Esophagus muscularis mucosa (tissue), 4 donors: ENCODE results near the gene CD22. TPM values are rescaled to one million over a fixed set of nuclear protein-coding genes. Genes with fewer than 3 reads are reported as not detected.

Experiments used
- DNase-seq: peaks from one replicate; pipeline ENCODE4 v3.0.0-alpha.2; 2017; ENCODE audit errors: extremely low spot score
- H3K27ac ChIP-seq, 4 donors: fragments of 200-600 bp; sonication (generic); replicated peaks in 1 of 4; 1 replicate in 3 of 4; 2 replicates in 1 of 4; pipeline ENCODE4 v1.5.1; 2016 to 2019; ENCODE audit warnings: mild to moderate bottlenecking in 1 of 4
- H3K27me3 ChIP-seq, 4 donors: fragments of 200-600 bp; sonication (generic); one replicate each; pipeline versions ENCODE4 v1.5.1 to v1.6.0; 2016 to 2019
- H3K36me3 ChIP-seq, 4 donors: fragments of 200-600 bp; sonication (generic); one replicate each; pipeline ENCODE4 v1.5.1; 2016 to 2019
- H3K4me1 ChIP-seq, 4 donors: fragments of 200-600 bp; sonication (generic); one replicate each; pipeline ENCODE4 v1.5.1; 2016 to 2019
- H3K4me3 ChIP-seq, 4 donors: fragments of 200-600 bp; sonication (generic); 1 replicate in 2 of 4; 2 replicates in 2 of 4; pipeline ENCODE4 v1.5.1; 2016 to 2019; ENCODE audit warnings: mild to moderate bottlenecking in 4 of 4, moderate library complexity in 1 of 4
- H3K9me3 ChIP-seq, 4 donors: fragments of 200-600 bp; sonication (generic); 1 replicate in 3 of 4; 2 replicates in 1 of 4; pipeline ENCODE4 v1.5.1; 2016 to 2019
- EP300 ChIP-seq: sonication (generic); formaldehyde crosslinking; IDR thresholded peaks from one replicate; pipeline ENCODE4 v1.6.1; 2017; ENCODE audit warnings: antibody characterized with exemption
- POLR2A ChIP-seq: fragments of 450-650 bp; IDR thresholded peaks from one replicate; pipeline ENCODE4 v1.6.1; 2017; ENCODE audit warnings: antibody characterized with exemption, moderate library complexity, mild to moderate bottlenecking, low read depth
- POLR2AphosphoS5 ChIP-seq, 2 donors: sonication (generic); formaldehyde crosslinking; IDR thresholded peaks; one replicate each; pipeline ENCODE4 v1.6.1; 2017; ENCODE audit warnings: antibody characterized with exemption in 2 of 2
- WGBS: methylation state at CpG from one replicate; pipeline ENCODE4 v1.1.5; 2018; 5-methylcytosine and 5-hydroxymethylcytosine counted together
- intact Hi-C: fragments of 100-400 bp; cut with DNase I; formaldehyde crosslinking; loops from one replicate; pipeline ENCODE4 v1.15.1; 2023
- total RNA-seq, 4 donors: library from RNA; depleted of rRNA; stranded (reverse); fragments of >200 nt; gene quantifications; one replicate each; pipeline versions ENCODE4 v1.1.0 to v1.2.1, GENCODE V29; 2016
- TF ChIP-seq, protein P1 (sequence below), 3 experiments: fragments of 200-600 bp in 2 of 3; fragments of 450-650 bp in 1 of 3; sonication (generic) in 2 of 3; IDR thresholded peaks; one replicate each; pipeline ENCODE4 v1.5.1; 2017 to 2019; ENCODE audit warnings: antibody characterized with exemption in 3 of 3, mild to moderate bottlenecking in 2 of 3, moderate library complexity in 1 of 3

The CD22 gene
- total RNA-seq, 4 donors from 2014 or later: 2.3 to 12.5 (median 3.7) TPM

GRCh38 chr19:35344511-35345031 lies 15.6 kb downstream of the CD22 start:
- intact Hi-C loops: no loop called here
- Histone ChIP-seq H3K27me3 (peaks cover 0 to 32% (median 0%) of the 10 kb centered on the region in 4 donors), H3K27ac (no peak overlapping the region), H3K36me3 (no peaks in the 10 kb centered on the region), H3K4me3 (no peak overlapping the region), H3K4me1 (no peaks in the 10 kb centered on the region), H3K9me3 (no peaks in the 10 kb centered on the region)
- peak; percentile 34 for DNase-seq
- 82% methylated on average over 15 of the region's 17 CpGs for WGBS
- TF ChIP-seq EP300 (no peak), POLR2A (no peak), POLR2AphosphoS5 (IDR thresholded peaks at IDR 0.05) (no peak)
- TF ChIP-seq, protein P1, sequence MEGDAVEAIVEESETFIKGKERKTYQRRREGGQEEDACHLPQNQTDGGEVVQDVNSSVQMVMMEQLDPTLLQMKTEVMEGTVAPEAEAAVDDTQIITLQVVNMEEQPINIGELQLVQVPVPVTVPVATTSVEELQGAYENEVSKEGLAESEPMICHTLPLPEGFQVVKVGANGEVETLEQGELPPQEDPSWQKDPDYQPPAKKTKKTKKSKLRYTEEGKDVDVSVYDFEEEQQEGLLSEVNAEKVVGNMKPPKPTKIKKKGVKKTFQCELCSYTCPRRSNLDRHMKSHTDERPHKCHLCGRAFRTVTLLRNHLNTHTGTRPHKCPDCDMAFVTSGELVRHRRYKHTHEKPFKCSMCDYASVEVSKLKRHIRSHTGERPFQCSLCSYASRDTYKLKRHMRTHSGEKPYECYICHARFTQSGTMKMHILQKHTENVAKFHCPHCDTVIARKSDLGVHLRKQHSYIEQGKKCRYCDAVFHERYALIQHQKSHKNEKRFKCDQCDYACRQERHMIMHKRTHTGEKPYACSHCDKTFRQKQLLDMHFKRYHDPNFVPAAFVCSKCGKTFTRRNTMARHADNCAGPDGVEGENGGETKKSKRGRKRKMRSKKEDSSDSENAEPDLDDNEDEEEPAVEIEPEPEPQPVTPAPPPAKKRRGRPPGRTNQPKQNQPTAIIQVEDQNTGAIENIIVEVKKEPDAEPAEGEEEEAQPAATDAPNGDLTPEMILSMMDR (IDR thresholded peaks at IDR 0.05): no peak

DNA sequence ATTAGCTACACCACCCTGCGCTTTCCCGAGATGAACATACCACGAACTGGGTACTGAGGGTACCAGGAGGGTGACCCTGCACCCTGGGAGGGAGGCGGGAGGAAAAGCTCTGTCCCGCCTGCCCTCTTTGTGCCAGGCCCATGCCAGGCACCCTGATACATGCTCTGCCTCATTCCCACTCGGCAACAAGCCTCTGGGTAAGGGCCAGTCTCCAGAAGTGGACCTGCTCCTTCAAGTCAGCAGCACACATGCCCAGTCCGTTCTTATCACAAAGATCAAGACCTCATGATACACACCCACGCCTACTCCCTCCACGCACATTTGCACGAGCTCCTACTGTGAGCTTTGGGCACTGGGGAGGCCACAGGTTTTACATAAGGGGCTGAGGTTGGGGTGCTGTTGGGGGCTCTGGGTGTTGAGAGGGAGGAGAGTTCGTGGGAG lies 16.7 kb downstream of the CD22 start:
- no peaks in the 10 kb centered on the region for H3K9me3 ChIP-seq
- no peaks in the 10 kb centered on the region for H3K36me3 ChIP-seq
- intact Hi-C loops: no loop called here
- H3K4me3 ChIP-seq: no peak overlapping the region
- H3K4me1 ChIP-seq: no peaks in the 10 kb centered on the region
- TF ChIP-seq POLR2A (no peak), EP300 (no peak), POLR2AphosphoS5 (IDR thresholded peaks at IDR 0.05) (no peak)
- TF ChIP-seq, protein P1 (IDR thresholded peaks at IDR 0.05): no peak
- WGBS: 79% methylated on average over 11 of the region's 11 CpGs
- H3K27me3 ChIP-seq: peaks cover 0 to 37% (median 0%) of the 10 kb centered on the region in 4 donors
- peak; percentile 90 for DNase-seq
- no peak overlapping the region for H3K27ac ChIP-seq

DNA sequence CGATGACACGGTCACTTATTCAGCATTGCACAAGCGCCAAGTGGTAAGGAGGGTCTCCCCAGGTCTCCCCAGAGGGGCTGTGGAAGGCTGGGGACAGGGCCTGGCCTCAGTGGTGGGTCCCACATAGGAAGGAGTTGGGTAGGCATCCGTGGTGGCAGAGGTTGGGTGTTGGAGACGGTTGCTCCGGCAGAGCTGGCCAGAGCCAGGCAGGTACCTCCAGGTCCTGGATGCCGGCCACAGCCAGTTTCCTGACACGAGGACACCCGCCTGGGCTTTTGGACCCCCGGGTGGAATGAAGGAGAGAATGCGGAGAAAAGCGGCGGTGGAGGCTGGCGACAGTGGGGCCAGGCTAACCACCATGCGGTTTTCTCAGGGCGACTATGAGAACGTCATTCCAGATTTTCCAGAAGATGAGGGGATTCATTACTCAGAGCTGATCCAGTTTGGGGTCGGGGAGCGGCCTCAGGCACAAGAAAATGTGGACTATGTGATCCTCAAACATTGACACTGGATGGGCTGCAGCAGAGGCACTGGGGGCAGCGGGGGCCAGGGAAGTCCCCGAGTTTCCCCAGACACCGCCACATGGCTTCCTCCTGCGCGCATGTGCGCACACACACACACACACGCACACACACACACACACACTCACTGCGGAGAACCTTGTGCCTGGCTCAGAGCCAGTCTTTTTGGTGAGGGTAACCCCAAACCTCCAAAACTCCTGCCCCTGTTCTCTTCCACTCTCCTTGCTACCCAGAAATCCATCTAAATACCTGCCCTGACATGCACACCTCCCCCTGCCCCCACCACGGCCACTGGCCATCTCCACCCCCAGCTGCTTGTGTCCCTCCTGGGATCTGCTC lies 17.4 kb downstream of the CD22 start:
- no peak for TF ChIP-seq EP300
- TF ChIP-seq POLR2AphosphoS5 (IDR thresholded peaks at IDR 0.05): no peak
- TF ChIP-seq, protein P1 (IDR thresholded peaks at IDR 0.05): no peak
- no peak for TF ChIP-seq POLR2A
- intact Hi-C loops: no loop called here
- H3K9me3 ChIP-seq: no peaks in the 10 kb centered on the region
- DNase-seq: peak; percentile 89
- no peak overlapping the region for H3K4me3 ChIP-seq
- no peaks in the 10 kb centered on the region for H3K4me1 ChIP-seq
- no peaks in the 10 kb centered on the region for H3K36me3 ChIP-seq
- 70% methylated on average over 28 of the region's 28 CpGs for WGBS
- peaks cover 0 to 42% (median 0%) of the 10 kb centered on the region in 4 donors for H3K27me3 ChIP-seq
- H3K27ac ChIP-seq: no peak overlapping the region

DNA sequence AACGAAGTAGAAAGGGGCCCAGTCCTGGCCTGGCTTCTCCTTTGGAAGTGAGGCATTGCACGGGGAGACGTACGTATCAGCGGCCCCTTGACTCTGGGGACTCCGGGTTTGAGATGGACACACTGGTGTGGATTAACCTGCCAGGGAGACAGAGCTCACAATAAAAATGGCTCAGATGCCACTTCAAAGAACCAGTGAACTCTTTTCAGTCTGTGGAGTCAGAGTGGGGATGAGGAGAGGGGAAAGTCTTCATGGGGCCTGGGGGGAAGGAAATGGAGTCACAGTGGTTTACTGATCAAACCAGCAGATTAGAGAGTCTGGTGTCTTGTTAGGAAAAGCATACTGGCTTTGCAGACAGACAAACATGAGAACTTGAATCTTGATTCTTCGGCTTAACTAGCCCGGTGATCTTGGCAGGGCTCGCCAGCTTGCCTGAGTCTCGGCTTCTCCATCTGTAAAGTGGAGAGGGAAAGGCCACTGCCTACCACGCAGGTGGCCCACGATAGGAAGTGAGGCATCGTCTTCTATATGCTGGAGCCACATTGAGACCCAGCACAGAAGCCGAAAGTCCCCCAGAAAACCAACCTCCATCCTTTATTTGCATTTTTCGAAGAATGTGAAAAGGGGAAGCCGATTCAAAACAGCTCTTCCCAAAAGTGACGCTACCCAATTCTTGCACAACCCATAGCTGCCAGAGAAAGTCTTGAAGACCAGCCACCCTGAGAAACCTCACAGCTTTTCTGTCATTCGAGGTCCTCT lies 18.4 kb downstream of the CD22 start, which contains the start of gene FFAR1:
TSS of gene FFAR1 (plus strand) at position 732 of the 759 bp plus-strand sequence. CDS start 3,650 bp downstream, outside the sequence.
- peaks cover 0 to 51% (median 0%) of the 10 kb centered on the region in 4 donors for H3K27me3 ChIP-seq
- peak; percentile 89 for DNase-seq
- H3K4me3 ChIP-seq: no peak within 1 kb of the TSS
- peaks cover 0 to under 1% (median 0%) of the 10 kb centered on the region in 4 donors for H3K4me1 ChIP-seq
- no peaks in the 10 kb centered on the region for H3K9me3 ChIP-seq
- intact Hi-C loops: no loop called here
- H3K27ac ChIP-seq: no peak within 1 kb of the TSS
- TF ChIP-seq POLR2A (no peak), POLR2AphosphoS5 (IDR thresholded peaks at IDR 0.05) (no peak), EP300 (no peak)
- TF ChIP-seq, protein P1 (IDR thresholded peaks at IDR 0.05): no peak
- 59% methylated on average over 18 of the region's 18 CpGs for WGBS
- H3K36me3 ChIP-seq: no peaks in the 10 kb centered on the region
